Middle frontal gyrus (tissue), 1 donor: ENCODE measurements around the gene MEX3B.
"Not testable (repeated sequence)": the region's sequence is repeated elsewhere in the genome, so short reads cannot be mapped to it uniquely, and the experiment has no call there.

Experiments used
- DNase-seq: peaks from one replicate; pipeline ENCODE4 v3.0.0-alpha.2; 2015; ENCODE audit warnings: low spot score; ENCODE audit errors: extremely low spot score

Gene MEX3B

DNA sequence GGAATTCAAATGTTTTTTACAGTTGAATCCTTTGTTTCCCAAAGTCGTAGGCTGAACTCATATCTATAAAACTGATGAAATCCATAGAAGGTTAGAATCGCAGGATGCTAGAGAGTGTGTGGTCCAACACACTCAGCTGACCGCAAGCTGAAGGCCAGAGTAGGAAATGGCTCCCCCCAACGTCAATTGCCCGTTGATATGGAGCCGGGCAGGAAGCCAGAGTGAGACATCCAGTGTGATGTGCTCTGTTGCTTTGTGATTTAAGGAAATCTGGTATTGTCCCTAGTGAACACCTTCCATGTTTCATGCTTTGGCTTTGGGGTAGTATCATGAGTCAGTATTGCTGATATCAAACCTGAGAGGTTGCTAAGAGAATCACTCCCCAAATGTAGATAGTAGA, 5.8 kb upstream of the MEX3B start:
- DNase-seq, result no peak

DNA sequence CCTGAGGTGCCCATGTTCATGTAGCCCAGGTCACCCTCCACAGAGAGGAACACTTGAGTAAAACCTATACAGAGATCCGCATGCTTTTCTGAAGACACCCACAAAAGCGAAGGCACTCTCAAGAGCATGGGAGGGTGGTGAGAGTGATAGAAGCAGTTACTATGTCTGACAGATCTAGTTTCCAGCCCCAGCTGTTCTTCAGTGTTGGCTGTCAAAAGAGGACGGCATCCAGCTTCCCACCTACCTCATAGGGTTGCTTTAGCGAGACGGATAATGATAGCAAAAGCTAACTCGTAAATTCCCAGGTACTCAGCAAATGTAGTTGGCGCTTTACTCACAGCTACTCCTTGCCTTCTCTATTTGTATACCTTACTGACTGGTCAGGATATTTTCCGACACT, 3.0 kb upstream of the MEX3B start:
- DNase-seq, result no peak

GRCh38 chr15:82047453-82048400, 1.9 kb upstream of the MEX3B start:
- no peak for DNase-seq

- DNase-seq, result peak; percentile 87
These were observed 1.0 kb upstream of the MEX3B start for GRCh38 chr15:82046666-82047452.

GRCh38 chr15:82045179-82045891, 483 bp downstream of the MEX3B start:
- no peak for DNase-seq

- no peak for DNase-seq
These were observed 1.2 kb downstream of the MEX3B start for GRCh38 chr15:82044373-82045178.

DNA sequence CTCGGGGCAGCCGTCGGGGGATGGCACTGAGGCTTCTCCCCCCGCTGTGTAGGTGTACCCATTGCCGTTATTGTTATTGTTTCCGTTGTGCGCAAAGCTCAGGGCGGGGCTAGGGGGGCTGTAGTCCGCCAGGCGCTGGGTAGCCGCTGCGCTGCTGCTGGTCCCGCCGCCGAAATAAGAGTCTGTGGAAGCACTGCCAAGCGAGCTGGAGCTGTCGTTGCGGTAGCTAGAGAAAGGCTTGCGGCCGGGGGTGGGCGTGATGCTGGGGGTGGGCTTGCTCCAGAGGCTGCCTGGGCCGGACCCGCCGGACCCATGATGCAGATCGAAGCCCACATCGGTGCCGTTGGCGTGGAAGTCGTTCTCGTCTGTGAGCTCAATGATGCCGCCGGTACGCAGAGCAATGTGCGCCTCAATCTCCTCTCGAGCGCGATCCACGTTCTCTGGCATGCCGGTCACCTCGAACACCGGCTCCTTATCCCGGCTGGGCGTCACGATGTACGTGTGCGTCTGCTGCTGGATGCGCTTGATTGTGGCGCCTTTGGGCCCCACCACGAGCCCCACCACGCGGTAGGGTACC, 1.9 kb downstream of the MEX3B start:
- no peak for DNase-seq

DNA sequence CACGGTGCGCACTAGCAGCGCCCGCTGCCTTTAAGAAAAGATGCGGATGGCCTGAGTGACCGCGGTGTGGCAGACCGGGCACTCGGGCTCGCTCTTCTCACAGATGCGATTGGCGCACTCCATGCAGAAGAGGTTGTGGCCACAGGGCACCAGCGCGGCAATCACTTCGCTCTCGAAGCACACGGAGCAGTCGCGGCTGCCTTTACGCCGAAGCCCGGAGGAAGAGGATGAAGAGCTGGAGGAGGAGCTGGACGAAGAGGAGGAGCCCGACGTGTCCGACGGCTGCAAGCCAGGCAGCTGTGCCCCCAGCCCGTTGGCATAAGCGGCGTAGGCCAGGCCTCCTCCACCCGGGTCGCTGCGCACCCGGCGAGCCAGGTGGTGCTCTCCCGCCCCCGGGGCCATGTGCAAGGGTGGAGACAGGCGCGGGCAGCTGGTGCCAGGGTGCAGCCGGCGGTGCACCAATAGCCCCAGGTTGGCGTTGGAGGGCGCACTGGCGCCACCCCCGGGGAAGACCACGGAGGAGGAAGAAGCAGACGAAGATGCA, 2.6 kb downstream of the MEX3B start:
- no peak for DNase-seq

DNA sequence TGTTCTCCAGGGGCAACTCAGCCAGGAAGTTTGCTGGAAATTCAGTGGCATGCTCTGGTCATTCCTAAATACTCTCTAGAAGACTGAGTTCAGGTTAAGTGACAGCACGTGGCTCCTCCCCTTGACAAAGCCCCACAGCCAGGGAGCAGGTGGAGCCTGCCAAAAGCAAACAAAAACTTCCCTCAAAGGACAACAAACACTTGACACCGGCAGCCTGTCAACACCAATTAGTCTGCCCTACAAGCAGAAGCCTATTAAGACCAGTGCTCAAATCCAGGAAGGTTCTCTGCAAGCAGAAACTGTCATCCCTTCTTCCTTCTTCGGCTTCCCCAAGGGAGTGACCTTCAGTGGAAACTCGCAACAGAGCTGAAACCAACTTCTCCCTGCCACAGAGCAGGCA, 5.0 kb downstream of the MEX3B start:
- DNase-seq, result no peak

GRCh38 chr15:82040390-82040789, 5.4 kb downstream of the MEX3B start:
- no peak for DNase-seq

GRCh38 chr15:82039871-82040270, 5.9 kb downstream of the MEX3B start:
- no peak for DNase-seq

GRCh38 chr15:82036461-82036860, 9.4 kb downstream of the MEX3B start:
- no peak for DNase-seq

DNA sequence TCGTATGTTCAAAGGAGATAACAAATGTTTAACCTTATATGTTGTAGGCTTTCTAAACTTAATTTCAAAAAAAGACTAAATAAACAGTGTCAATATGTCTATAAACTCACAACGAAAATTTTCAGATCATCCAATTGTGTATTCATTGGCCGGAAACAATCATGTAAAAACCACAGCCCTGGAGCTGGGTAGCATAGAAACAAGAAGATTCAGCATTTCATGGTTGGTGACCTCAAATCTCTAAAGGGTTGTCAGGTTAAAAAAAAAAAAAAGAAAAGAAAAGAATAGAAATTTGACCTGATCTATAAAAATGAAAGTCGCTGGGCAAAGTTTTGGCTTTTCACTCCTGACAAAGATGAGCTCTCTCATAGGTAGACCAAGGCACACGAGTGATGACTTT, 13.9 kb downstream of the MEX3B start:
- no peak for DNase-seq

DNA sequence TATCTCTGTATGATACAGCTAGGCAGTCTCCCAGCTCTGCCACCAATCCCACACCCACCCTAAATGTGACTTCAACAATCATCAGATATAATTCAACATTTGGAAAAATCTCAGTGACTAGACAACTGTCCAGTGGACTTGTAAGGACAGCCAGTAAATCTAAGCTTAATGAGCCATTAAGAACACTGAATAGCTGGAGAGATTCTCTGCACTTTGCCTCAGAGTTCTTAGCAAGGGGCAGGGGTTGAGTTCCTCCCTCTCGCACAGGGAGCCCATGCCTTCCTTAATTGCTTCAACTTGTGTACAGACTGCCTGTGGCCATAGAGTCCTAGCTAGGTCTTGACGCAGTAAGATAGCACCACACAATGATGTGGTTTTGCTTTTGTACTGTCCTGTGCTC, 15.6 kb downstream of the MEX3B start:
- DNase-seq, result no peak

DNA sequence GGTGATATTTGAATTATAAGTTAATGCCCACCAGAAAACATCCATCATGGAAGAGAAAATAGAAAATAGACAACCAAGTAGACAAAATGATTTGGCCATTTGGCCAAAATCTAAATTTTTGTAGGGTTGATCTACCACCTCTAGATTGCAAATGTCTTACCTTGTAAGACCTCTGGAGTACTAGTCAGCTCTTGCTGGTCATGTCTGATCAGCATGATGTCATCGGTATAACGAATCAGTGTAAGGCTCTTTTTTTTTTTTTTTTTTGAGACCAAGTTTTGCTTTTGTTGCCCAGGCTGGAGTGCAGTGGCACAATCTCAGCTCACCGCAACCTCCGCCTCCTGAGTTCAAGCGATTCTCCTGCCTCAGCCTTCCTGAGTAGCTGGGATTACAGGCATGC, 17.7 kb downstream of the MEX3B start:
- not testable (repeated sequence) for DNase-seq

- DNase-seq, result no peak
These were observed 23.8 kb downstream of the MEX3B start for GRCh38 chr15:82021992-82022391.

DNA sequence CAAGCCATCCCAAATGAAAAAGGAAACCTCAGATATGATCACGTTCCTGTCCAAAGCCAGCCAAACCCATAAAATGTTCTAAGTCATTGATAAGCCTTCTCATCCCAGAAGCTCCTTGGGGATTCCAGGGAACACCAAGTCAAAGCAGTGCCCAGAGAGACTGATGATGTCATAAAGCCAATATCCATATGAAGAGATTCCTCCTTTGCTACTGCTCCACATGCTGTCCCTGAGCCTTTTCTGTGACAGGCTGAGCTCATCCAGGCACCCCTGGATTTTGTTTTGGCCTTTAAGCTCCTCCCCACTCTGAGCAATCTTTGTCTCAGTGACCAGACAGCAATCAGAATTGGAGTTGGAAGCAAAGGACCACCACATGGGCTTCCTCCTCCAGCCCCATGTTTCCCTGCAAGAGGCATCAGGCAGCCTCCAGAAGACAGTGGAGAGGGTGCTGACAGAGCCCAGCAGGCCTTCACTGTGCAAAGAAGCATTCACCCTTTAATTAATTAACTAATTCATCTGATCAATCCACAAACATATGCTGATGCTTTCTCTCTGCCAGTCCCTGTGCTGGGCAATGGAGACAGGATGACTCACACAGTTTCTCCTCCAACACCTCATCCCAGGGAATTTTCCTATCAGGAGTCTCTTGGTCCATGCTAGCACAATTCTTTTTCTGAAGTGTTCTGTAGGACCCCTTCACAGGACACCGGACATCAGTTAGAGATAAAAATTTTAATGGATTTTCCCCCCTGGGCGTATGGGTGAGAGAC, 25.0 kb downstream of the MEX3B start:
- no peak for DNase-seq

DNA sequence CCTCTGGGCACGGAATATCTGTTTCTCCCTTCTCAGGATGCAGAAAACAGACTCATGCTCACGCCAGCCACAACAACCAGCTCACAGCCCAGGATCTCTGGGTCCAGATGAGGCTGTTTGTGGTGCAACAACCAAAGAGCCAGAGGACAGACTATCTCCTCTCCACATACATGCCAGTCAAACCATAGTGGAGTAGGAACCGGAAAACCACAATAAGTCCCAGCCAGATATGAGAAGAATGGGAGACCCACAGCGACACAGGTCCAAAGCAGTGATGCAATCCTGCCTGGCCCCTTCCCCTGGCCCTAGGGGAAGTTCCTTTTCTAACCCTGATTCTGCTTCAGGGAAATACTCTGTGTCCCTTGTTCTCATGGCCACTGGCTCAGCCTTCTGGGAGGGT, 27.6 kb downstream of the MEX3B start:
- no peak for DNase-seq

GRCh38 chr15:82017656-82018055, 28.2 kb downstream of the MEX3B start:
- DNase-seq, result no peak

- DNase-seq, result no peak
These were observed 30.8 kb downstream of the MEX3B start for GRCh38 chr15:82014989-82015388.
